ENCODE data around the gene CIRBP.

- TF ChIP-seq SIN3A (IDR thresholded peaks at IDR 0.05; ENCODE audit: borderline replicate concordance, insufficient read depth, low read length) (peak; percentile 17; the same call in 1 of the 2 replicates), POLR2AphosphoS5 (IDR thresholded peaks at IDR 0.05; ENCODE audit: low read depth, low read length) (peak; percentile 98)
- TF ChIP-seq, protein P1, sequence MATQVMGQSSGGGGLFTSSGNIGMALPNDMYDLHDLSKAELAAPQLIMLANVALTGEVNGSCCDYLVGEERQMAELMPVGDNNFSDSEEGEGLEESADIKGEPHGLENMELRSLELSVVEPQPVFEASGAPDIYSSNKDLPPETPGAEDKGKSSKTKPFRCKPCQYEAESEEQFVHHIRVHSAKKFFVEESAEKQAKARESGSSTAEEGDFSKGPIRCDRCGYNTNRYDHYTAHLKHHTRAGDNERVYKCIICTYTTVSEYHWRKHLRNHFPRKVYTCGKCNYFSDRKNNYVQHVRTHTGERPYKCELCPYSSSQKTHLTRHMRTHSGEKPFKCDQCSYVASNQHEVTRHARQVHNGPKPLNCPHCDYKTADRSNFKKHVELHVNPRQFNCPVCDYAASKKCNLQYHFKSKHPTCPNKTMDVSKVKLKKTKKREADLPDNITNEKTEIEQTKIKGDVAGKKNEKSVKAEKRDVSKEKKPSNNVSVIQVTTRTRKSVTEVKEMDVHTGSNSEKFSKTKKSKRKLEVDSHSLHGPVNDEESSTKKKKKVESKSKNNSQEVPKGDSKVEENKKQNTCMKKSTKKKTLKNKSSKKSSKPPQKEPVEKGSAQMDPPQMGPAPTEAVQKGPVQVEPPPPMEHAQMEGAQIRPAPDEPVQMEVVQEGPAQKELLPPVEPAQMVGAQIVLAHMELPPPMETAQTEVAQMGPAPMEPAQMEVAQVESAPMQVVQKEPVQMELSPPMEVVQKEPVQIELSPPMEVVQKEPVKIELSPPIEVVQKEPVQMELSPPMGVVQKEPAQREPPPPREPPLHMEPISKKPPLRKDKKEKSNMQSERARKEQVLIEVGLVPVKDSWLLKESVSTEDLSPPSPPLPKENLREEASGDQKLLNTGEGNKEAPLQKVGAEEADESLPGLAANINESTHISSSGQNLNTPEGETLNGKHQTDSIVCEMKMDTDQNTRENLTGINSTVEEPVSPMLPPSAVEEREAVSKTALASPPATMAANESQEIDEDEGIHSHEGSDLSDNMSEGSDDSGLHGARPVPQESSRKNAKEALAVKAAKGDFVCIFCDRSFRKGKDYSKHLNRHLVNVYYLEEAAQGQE (IDR thresholded peaks at IDR 0.05; ENCODE audit: insufficient read depth in 1 of 2, low read depth in 2 of 2, low read length in 2 of 2): peak in 1 of 2 experiments; percentile 30; a peak in 1 of 4 replicates
Observed at GRCh38 chr19:1269065-1269477, at the start of gene CIRBP.

Measured in PFSK-1 (cell line).